SK-N-MC (cell line): ENCODE data around the gene CGRRF1.
A peak's percentile ranks its signal among the peaks of the same experiment; 100 is the strongest.

Experiments used
- DNase-seq: peaks from one replicate; pipeline ENCODE4 v3.0.0-alpha.2; 2011; ENCODE audit warnings: low read depth, low spot score
- H3K27ac ChIP-seq: fragments of 200-600 bp; sonication (generic); 2 replicates; pipeline ENCODE4 v1.5.1; 2016; ENCODE audit warnings: mixed run types
- H3K36me3 ChIP-seq: fragments of 200-600 bp; sonication (generic); 2 replicates; pipeline ENCODE4 v1.6.1; 2017; ENCODE audit warnings: antibody characterized with exemption, low read length, mixed read lengths; ENCODE audit not compliant: insufficient read depth
- H3K4me3 ChIP-seq: fragments of 200-600 bp; sonication (generic); 2 replicates; pipeline ENCODE4 v1.5.1; 2016
- H3K9ac ChIP-seq: fragments of 200-600 bp; sonication (generic); 2 replicates; pipeline ENCODE4 v1.8.0; 2017; ENCODE audit warnings: mixed run types, mixed read lengths; ENCODE audit not compliant: insufficient read length
- H3K9me3 ChIP-seq: fragments of 200-600 bp; sonication (generic); 2 replicates; pipeline ENCODE4 v1.6.1; 2017; ENCODE audit warnings: low read depth, mild to moderate bottlenecking, antibody characterized with exemption, low read length, moderate library complexity, mixed read lengths
- EZH2 ChIP-seq: fragments of 200-600 bp; sonication (generic); IDR thresholded peaks from one replicate; pipeline ENCODE4 v1.6.1; 2017; ENCODE audit warnings: antibody characterized with exemption
- FOXP2 ChIP-seq: optimal IDR thresholded peaks from 2 replicates; pipeline ENCODE3; 2011; ENCODE audit warnings: mild to moderate bottlenecking, moderate library complexity; ENCODE audit not compliant: insufficient read depth; ENCODE audit errors: extremely low read length, control extremely low read depth
- POLR2AphosphoS5 ChIP-seq: IDR thresholded peaks from 2 replicates; pipeline ENCODE4 v1.6.1; 2012; ENCODE audit warnings: mild to moderate bottlenecking, low read depth, low read length, borderline replicate concordance

CGRRF1 gene

GRCh38 chr14:54565785-54566409 is 56.2 kb downstream of the CGRRF1 start:
- no peak overlapping the region for H3K27ac ChIP-seq

GRCh38 chr14:54566410-54567223 is 56.9 kb downstream of the CGRRF1 start, which contains the start of gene SAMD4A:
SAMD4A (plus strand) TSS chr14:54567128; CDS start chr14:54567917, 789 bp downstream.
- no peaks in the 10 kb centered on the region for H3K36me3 ChIP-seq
- no peak for DNase-seq
- H3K27ac ChIP-seq: no peak within 1 kb of the TSS
- H3K9ac ChIP-seq: peak within 1 kb of the TSS; percentile 69
- H3K9me3 ChIP-seq: no peaks in the 10 kb centered on the region
- H3K4me3 ChIP-seq: peak within 1 kb of the TSS; percentile 88
- TF ChIP-seq EZH2 (no peak), POLR2AphosphoS5 (no peak), FOXP2 (no peak)

More at GRCh38 chr14:54565785-54566409, 56.2 kb downstream of the CGRRF1 start:
- peak overlapping the region; percentile 88 for H3K4me3 ChIP-seq
- TF ChIP-seq POLR2AphosphoS5: no peak
- TF ChIP-seq FOXP2: no peak
- no peak for TF ChIP-seq EZH2
- no peaks in the 10 kb centered on the region for H3K36me3 ChIP-seq
- H3K9ac ChIP-seq: peak overlapping the region; percentile 69
- DNase-seq: no peak
- H3K9me3 ChIP-seq: no peaks in the 10 kb centered on the region

- Histone ChIP-seq H3K4me3 (peak overlapping the region; percentile 88), H3K36me3 (no peaks in the 10 kb centered on the region), H3K27ac (no peak overlapping the region), H3K9me3 (no peaks in the 10 kb centered on the region), H3K9ac (peak overlapping the region; percentile 69)
- DNase-seq: no peak
- no peak for TF ChIP-seq POLR2AphosphoS5
Measured at GRCh38 chr14:54567224-54567638, 57.5 kb downstream of the CGRRF1 start.

DNA sequence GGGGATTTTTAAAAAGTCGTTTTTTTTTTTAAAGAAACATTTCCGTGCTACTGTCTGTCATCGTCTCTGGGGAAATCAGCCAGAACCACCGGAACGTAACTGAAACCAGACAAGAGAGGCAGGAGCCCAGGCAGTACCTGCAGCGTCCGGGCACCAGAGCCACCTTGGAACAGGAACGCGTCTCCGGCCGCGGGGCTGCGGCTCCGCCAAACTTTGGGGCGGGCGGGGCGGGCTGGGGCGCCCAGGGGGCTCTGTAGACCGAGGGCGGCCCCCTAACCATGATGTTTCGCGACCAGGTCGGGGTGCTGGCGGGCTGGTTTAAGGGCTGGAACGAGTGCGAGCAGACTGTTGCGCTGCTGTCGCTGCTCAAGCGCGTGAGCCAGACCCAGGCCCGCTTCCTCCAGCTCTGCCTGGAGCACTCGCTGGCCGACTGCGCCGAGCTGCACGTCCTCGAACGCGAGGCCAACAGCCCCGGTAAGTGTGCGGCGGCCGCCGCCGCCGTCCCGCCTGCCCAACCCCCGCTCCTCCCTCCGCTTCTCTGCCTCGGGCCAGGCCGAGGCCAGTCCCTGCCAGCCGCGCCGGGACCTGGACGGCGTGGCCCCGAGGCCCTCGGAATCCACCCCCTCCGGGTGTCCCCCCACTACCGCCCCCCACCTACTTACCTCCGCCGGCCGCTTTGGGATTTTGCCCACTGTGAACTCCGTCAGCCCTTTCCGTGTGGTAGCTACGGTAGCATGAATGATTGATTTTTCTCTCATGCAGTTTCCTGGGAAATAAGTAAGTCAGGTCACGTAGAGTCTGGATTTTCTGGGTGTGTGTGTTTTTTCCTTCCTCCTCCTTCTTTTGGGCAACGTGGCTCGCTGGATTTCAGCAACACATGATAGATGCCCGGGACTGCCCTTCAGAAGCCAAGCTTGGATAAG is 58.2 kb downstream of the CGRRF1 start:
- H3K4me3 ChIP-seq: peak overlapping the region; percentile 88
- H3K36me3 ChIP-seq: no peaks in the 10 kb centered on the region
- no peak overlapping the region for H3K27ac ChIP-seq
- peak overlapping the region; percentile 69 for H3K9ac ChIP-seq
- no peak for DNase-seq
- H3K9me3 ChIP-seq: no peaks in the 10 kb centered on the region
- TF ChIP-seq POLR2AphosphoS5 (no peak), FOXP2 (no peak), EZH2 (no peak)

DNA sequence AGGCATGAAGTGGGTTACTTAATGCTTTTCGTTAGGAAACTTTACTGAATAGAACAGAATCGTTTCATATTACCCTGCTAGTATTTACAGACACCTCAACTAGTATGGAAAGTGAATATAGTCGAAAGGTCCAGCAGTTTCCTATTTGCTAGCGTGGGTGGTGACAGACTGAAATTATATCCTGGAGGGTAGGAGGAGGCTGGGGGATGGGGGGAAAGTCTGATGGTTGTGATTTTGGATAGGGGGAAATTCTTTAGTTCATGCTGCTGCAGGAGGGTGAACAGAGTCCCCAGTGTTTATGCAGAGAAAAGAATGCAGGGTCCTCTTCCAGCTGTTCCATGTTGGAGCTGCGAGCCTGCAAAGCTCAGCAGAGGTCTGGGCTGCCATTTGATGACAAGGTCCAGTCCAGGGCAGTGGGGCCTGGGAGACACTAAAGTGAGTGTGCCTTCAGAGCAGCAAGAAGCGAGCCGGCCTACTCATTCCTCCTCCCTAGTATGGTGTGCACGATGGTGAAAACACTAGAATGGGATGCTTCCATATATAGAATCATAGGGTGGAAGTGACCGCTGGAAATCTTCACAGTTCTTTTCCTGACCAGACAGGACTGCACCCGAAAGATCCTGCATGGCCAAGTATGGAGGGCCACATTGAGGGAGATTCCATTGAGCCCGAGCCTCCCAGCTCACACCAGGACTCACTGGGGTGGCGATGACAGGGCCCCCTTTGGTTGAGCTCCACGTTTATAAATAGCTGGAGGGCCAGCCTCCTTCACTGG is 59.3 kb downstream of the CGRRF1 start:
- H3K9ac ChIP-seq: no peak overlapping the region
- no peak for TF ChIP-seq POLR2AphosphoS5
- TF ChIP-seq EZH2: no peak
- no peak for TF ChIP-seq FOXP2
- no peak for DNase-seq
- H3K27ac ChIP-seq: no peak overlapping the region
- H3K9me3 ChIP-seq: no peaks in the 10 kb centered on the region
- H3K36me3 ChIP-seq: no peaks in the 10 kb centered on the region
- no peak overlapping the region for H3K4me3 ChIP-seq

GRCh38 chr14:54570047-54570446 is 60.3 kb downstream of the CGRRF1 start:
- Histone ChIP-seq H3K9me3 (no peaks in the 10 kb centered on the region), H3K4me3 (no peak overlapping the region), H3K9ac (no peak overlapping the region), H3K36me3 (no peaks in the 10 kb centered on the region), H3K27ac (no peak overlapping the region)
- DNase-seq: no peak
- TF ChIP-seq EZH2 (no peak), POLR2AphosphoS5 (no peak), FOXP2 (no peak)

GRCh38 chr14:54570631-54571415 is 61.1 kb downstream of the CGRRF1 start:
- no peak overlapping the region for H3K4me3 ChIP-seq
- no peaks in the 10 kb centered on the region for H3K36me3 ChIP-seq
- H3K9ac ChIP-seq: no peak overlapping the region
- H3K27ac ChIP-seq: no peak overlapping the region
- H3K9me3 ChIP-seq: no peaks in the 10 kb centered on the region
- no peak for TF ChIP-seq FOXP2
- no peak for TF ChIP-seq POLR2AphosphoS5
- TF ChIP-seq EZH2: no peak
- no peak for DNase-seq
